CD14-positive monocyte (primary cell): Measurements from ENCODE around the gene TAS1R1. TPM values are rescaled to one million over a fixed set of nuclear protein-coding genes. Genes with fewer than 3 reads are reported as not detected.

Experiments used
- DNase-seq, 3 donors: peaks; one replicate each; pipeline ENCODE4 v3.0.0-alpha.2; 2011 to 2022
- H2AFZ ChIP-seq: 2 replicates; pipeline ENCODE4 v1.6.0; 2012; ENCODE audit warnings: mild to moderate bottlenecking, low read depth, low read length, inconsistent platforms; ENCODE audit not compliant: insufficient read depth, poor library complexity, severe bottlenecking
- H3K27ac ChIP-seq, 2 donors: 1 replicate in 1 of 2; 2 replicates in 1 of 2; pipeline ENCODE4 v1.5.1; 2012 to 2013; ENCODE audit warnings: low read length in 2 of 2, control low read depth in 1 of 2, inconsistent platforms in 1 of 2, low read depth in 1 of 2, mild to moderate bottlenecking in 1 of 2
- H3K27me3 ChIP-seq, 2 donors: one replicate each; pipeline versions ENCODE4 v1.6.0 to v1.6.1; 2011 to 2013; ENCODE audit warnings: low read length in 2 of 2; ENCODE audit not compliant: control insufficient read depth in 2 of 2, insufficient read depth in 2 of 2
- H3K36me3 ChIP-seq, 2 donors: replicated peaks in 1 of 2; 1 replicate in 1 of 2; 2 replicates in 1 of 2; pipeline versions ENCODE4 v1.5.1 to v1.6.1; 2012 to 2013; ENCODE audit warnings: low read length in 2 of 2, control low read depth in 1 of 2, inconsistent platforms in 1 of 2, mild to moderate bottlenecking in 1 of 2; ENCODE audit not compliant: insufficient read depth in 2 of 2, control insufficient read depth in 1 of 2
- H3K4me1 ChIP-seq, 2 donors: 1 replicate in 1 of 2; 2 replicates in 1 of 2; pipeline versions ENCODE4 v1.5.1 to v1.6.1; 2012 to 2013; ENCODE audit warnings: low read length in 2 of 2, control low read depth in 1 of 2, inconsistent platforms in 1 of 2, mild to moderate bottlenecking in 1 of 2, moderate library complexity in 1 of 2; ENCODE audit not compliant: insufficient read depth in 2 of 2, control insufficient read depth in 1 of 2
- H3K4me2 ChIP-seq: replicated peaks from 2 replicates; pipeline ENCODE3; 2012; ENCODE audit warnings: low read length, moderate library complexity, mild to moderate bottlenecking; ENCODE audit not compliant: poor library complexity, severe bottlenecking; ENCODE audit errors: extremely low read depth
- H3K4me3 ChIP-seq, 3 experiments: fragments of 200-600 bp in 1 of 3; sonication (generic) in 1 of 3; replicated peaks in 1 of 3; 1 replicate in 2 of 3; 2 replicates in 1 of 3; pipeline ENCODE4 v1.5.1; 2011 to 2013; ENCODE audit warnings: low read length in 3 of 3, mild to moderate bottlenecking in 3 of 3, control low read depth in 2 of 3, low read depth in 2 of 3, inconsistent platforms in 1 of 3, moderate library complexity in 1 of 3
- H3K79me2 ChIP-seq: 2 replicates; pipeline ENCODE4 v1.6.0; 2012; ENCODE audit warnings: mild to moderate bottlenecking, control low read depth, inconsistent platforms, low read length, moderate library complexity; ENCODE audit not compliant: insufficient read depth
- H3K9ac ChIP-seq: 2 replicates; pipeline ENCODE4 v1.6.0; 2017; ENCODE audit warnings: low read length, mild to moderate bottlenecking; ENCODE audit not compliant: insufficient read depth, poor library complexity, severe bottlenecking
- H3K9me3 ChIP-seq, 2 donors: replicated peaks in 1 of 2; 1 replicate in 1 of 2; 2 replicates in 1 of 2; pipeline versions ENCODE4 v1.5.1 to v1.6.1; 2012 to 2013; ENCODE audit warnings: low read length in 2 of 2, control low read depth in 1 of 2; ENCODE audit not compliant: control insufficient read depth in 1 of 2, insufficient read depth in 1 of 2
- H4K20me1 ChIP-seq: 2 replicates; pipeline ENCODE4 v1.6.0; 2012; ENCODE audit warnings: mild to moderate bottlenecking, low read length, control low read depth, moderate library complexity; ENCODE audit not compliant: insufficient read depth
- H3K27ac Mint-ChIP-seq, 7 donors: one replicate each; pipeline ENCODE4 v1.8.0; 2020; ENCODE audit warnings: mild to moderate bottlenecking in 7 of 7, mixed read lengths in 7 of 7, moderate library complexity in 6 of 7, inconsistent platforms in 2 of 7
- H3K27me3 Mint-ChIP-seq, 3 donors: one replicate each; pipeline ENCODE4 v1.8.0; 2021 to 2022; ENCODE audit warnings: low read depth in 3 of 3, mild to moderate bottlenecking in 3 of 3, mixed read lengths in 3 of 3, moderate library complexity in 3 of 3, inconsistent platforms in 1 of 3
- H3K36me3 Mint-ChIP-seq, 2 donors: one replicate each; pipeline ENCODE4 v1.8.0; 2020; ENCODE audit warnings: mixed read lengths in 2 of 2, inconsistent platforms in 1 of 2, mild to moderate bottlenecking in 1 of 2
- H3K4me1 Mint-ChIP-seq: one replicate; pipeline ENCODE4 v1.8.0; 2020; ENCODE audit warnings: mild to moderate bottlenecking, mixed read lengths
- H3K4me3 Mint-ChIP-seq, 2 donors: one replicate each; pipeline ENCODE4 v1.8.0; 2020; ENCODE audit warnings: mild to moderate bottlenecking in 2 of 2, mixed read lengths in 2 of 2, moderate library complexity in 1 of 2
- H3K9me3 Mint-ChIP-seq, 7 donors: one replicate each; pipeline ENCODE4 v1.8.0; 2020 to 2022; ENCODE audit warnings: mixed read lengths in 7 of 7, mild to moderate bottlenecking in 6 of 7, moderate library complexity in 6 of 7, inconsistent platforms in 2 of 7
- WGBS: methylation state at CpG from one replicate; pipeline ENCODE4 v1.1.5; 2013; ENCODE audit warnings: missing lambda C conversion rate; ENCODE audit not compliant: insufficient coverage; 5-methylcytosine and 5-hydroxymethylcytosine counted together
- intact Hi-C, 2 donors: fragments of 100-400 bp; cut with micrococcal nuclease; formaldehyde crosslinking; loops; one replicate each; pipeline versions ENCODE4 v1.15.0 to v1.15.1; 2023
- polyA plus RNA-seq, 3 donors: library from polyadenylated mRNA; depleted of rRNA in 1 of 3; unstranded in 2 of 3; stranded (reverse) in 1 of 3; fragments of 300-500 nt in 2 of 3; fragments of >200 nt in 1 of 3; fragmentation: Illumina TruSeq in 2 of 3; gene quantifications; 1 replicate in 2 of 3; 2 replicates in 1 of 3; pipeline ENCODE4 v1.2.3, GENCODE V29; 2012 to 2021
- TF ChIP-seq, protein P1 (sequence below): fragments of 200-600 bp; IDR thresholded peaks from one replicate; pipeline ENCODE4 v1.8.0; 2022; ENCODE audit warnings: antibody characterized with exemption, mild to moderate bottlenecking

Gene TAS1R1
- polyA plus RNA-seq, 3 donors: not detected

DNA sequence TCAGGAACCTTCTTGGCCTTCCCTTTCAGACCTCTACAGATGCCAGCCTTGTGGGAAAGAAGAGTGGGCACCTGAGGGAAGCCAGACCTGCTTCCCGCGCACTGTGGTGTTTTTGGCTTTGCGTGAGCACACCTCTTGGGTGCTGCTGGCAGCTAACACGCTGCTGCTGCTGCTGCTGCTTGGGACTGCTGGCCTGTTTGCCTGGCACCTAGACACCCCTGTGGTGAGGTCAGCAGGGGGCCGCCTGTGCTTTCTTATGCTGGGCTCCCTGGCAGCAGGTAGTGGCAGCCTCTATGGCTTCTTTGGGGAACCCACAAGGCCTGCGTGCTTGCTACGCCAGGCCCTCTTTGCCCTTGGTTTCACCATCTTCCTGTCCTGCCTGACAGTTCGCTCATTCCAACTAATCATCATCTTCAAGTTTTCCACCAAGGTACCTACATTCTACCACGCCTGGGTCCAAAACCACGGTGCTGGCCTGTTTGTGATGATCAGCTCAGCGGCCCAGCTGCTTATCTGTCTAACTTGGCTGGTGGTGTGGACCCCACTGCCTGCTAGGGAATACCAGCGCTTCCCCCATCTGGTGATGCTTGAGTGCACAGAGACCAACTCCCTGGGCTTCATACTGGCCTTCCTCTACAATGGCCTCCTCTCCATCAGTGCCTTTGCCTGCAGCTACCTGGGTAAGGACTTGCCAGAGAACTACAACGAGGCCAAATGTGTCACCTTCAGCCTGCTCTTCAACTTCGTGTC, 23.7 kb downstream of the TAS1R1 start:
- Mint-ChIP-seq H3K4me3 (no peak overlapping the region), H3K9me3 (peaks cover 0 to 3% (median 0%) of the 10 kb centered on the region in 7 donors), H3K27ac (peak overlapping the region; percentile 97 to 100 (median 99)), H3K36me3 (peaks cover 0 to 1% of the 10 kb centered on the region in 2 donors), H3K4me1 (peaks cover 34% of the 10 kb centered on the region), H3K27me3 (peaks cover 0 to 3% (median 1%) of the 10 kb centered on the region in 3 donors)
- Histone ChIP-seq H3K9ac (peak overlapping the region; percentile 99), H4K20me1 (peaks cover 28% of the 10 kb centered on the region), H3K4me3 (peak overlapping the region in 1 of 3 experiments; percentile 83), H3K36me3 (no peaks in the 10 kb centered on the region), H3K27me3 (no peaks in the 10 kb centered on the region), H3K4me2 (peak overlapping the region; percentile 88), H3K9me3 (no peaks in the 10 kb centered on the region), H3K27ac (peak overlapping the region in 1 of 2 donors; percentile 97), H2AFZ (peak overlapping the region; percentile 70), H3K79me2 (peaks cover 28% of the 10 kb centered on the region), H3K4me1 (peaks cover 33 to 34% of the 10 kb centered on the region in 2 donors)
- TF ChIP-seq, protein P1, sequence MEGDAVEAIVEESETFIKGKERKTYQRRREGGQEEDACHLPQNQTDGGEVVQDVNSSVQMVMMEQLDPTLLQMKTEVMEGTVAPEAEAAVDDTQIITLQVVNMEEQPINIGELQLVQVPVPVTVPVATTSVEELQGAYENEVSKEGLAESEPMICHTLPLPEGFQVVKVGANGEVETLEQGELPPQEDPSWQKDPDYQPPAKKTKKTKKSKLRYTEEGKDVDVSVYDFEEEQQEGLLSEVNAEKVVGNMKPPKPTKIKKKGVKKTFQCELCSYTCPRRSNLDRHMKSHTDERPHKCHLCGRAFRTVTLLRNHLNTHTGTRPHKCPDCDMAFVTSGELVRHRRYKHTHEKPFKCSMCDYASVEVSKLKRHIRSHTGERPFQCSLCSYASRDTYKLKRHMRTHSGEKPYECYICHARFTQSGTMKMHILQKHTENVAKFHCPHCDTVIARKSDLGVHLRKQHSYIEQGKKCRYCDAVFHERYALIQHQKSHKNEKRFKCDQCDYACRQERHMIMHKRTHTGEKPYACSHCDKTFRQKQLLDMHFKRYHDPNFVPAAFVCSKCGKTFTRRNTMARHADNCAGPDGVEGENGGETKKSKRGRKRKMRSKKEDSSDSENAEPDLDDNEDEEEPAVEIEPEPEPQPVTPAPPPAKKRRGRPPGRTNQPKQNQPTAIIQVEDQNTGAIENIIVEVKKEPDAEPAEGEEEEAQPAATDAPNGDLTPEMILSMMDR: no peak
- peak in 1 of 3 donors; percentile 8 for DNase-seq
- intact Hi-C loops: no loop called here
- 91% methylated on average over 14 of the region's 14 CpGs for WGBS

DNA sequence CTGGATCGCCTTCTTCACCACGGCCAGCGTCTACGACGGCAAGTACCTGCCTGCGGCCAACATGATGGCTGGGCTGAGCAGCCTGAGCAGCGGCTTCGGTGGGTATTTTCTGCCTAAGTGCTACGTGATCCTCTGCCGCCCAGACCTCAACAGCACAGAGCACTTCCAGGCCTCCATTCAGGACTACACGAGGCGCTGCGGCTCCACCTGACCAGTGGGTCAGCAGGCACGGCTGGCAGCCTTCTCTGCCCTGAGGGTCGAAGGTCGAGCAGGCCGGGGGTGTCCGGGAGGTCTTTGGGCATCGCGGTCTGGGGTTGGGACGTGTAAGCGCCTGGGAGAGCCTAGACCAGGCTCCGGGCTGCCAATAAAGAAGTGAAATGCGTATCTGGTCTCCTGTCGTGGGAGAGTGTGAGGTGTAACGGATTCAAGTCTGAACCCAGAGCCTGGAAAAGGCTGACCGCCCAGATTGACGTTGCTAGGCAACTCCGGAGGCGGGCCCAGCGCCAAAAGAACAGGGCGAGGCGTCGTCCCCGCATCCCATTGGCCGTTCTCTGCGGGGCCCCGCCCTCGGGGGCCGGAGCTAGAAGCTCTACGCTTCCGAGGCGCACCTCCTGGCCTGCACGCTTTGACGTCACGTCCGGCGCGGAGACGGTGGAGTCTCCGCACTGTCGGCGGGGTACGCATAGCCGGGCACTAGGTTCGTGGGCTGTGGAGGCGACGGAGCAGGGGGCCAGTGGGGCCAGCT, 24.4 kb downstream of the TAS1R1 start, which contains the start of gene ZBTB48:
ZBTB48 (plus strand) TSS at position 621 of the 745 bp plus-strand sequence. CDS start 616 bp downstream, outside the sequence.
- peaks cover 33 to 34% of the 10 kb centered on the region in 2 donors for H3K4me1 ChIP-seq
- H3K9me3 ChIP-seq: no peaks in the 10 kb centered on the region
- H2AFZ ChIP-seq: peak within 1 kb of the TSS; percentile 70
- Mint-ChIP-seq H3K27ac (peak within 1 kb of the TSS; percentile 97 to 100 (median 99)), H3K4me3 (peak within 1 kb of the TSS; percentile 96 to 97), H3K4me1 (peaks cover 35% of the 10 kb centered on the region), H3K9me3 (peaks cover 0 to 3% (median 0%) of the 10 kb centered on the region in 7 donors), H3K36me3 (peaks cover 5% of the 10 kb centered on the region in 2 donors), H3K27me3 (peaks cover 0 to 3% (median 1%) of the 10 kb centered on the region in 3 donors)
- peak within 1 kb of the TSS; percentile 99 for H3K9ac ChIP-seq
- TF ChIP-seq, protein P1: no peak
- intact Hi-C loops: loop anchor here (1.0 to 5.0 kb wide), 3 partner anchors 21 to 38 kb away; partner anchors contain the start of gene PHF13 (in 1 of the 2)
- peaks cover 35% of the 10 kb centered on the region for H4K20me1 ChIP-seq
- 20% methylated on average over 58 of the region's 58 CpGs for WGBS
- H3K27ac ChIP-seq: peak within 1 kb of the TSS; percentile 88 to 97
- peak within 1 kb of the TSS; percentile 61 to 83 (median 76) for H3K4me3 ChIP-seq
- peaks cover 31% of the 10 kb centered on the region for H3K79me2 ChIP-seq
- H3K4me2 ChIP-seq: peak within 1 kb of the TSS; percentile 88
- no peaks in the 10 kb centered on the region for H3K27me3 ChIP-seq
- DNase-seq: peak; percentile 97 to 98 (median 98)
- H3K36me3 ChIP-seq: peaks cover 0 to 4% of the 10 kb centered on the region in 2 donors
